HG03558 (cell line): Measurements from ENCODE around the gene BDKRB1.

Experiments used
- ATAC-seq: cut with Tn5 transposase; IDR thresholded peaks from one replicate; pipeline ENCODE4 v1.9.1; 2021; ENCODE audit warnings: moderate number of reproducible peaks; ENCODE audit not compliant: unreplicated experiment; ENCODE audit errors: extremely low read depth

BDKRB1 gene

DNA sequence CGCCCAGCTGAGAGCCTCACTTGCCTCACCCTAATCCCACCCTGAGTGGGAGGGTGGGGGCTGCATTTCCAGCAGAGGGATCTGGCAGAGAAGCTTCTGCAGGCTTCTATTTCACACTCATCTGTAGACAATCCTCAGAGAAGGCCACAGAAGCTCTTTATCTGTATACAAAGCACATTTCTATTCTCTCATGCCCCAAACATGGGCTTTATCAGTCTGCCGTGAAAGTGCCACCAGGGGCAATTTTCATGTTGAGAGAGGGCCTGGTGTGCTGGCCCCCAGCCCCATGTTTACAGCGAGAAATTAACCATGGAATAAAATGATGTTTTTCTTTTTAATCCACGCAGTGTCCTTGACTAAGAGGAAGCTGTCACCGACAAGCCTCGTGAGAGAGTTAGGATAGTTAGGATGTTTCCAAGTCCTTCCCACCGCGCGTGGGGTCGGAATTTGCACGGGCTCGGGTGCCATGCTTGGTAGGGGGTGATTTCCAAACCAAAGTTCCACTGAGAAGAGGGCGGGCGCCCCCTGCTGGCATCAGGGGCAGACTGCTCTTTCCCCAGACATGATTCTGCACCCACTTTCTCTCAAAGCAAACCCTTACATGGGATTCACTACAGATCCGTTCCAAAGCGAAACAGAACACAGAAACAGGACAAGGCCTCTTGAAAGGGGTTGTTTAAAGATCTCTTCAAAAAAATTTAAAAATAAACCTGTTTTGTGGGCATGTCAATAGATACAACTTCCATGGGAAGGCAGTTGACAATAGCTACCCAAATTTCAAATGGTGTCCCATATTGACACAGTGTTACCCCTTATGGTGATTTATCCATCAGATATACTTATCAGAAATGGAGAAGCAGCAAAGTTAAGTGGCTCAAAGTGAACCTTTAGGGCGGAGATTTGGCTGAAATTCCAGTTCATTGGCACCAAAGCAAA, 19.4 kb downstream of the BDKRB1 start:
- no peak for ATAC-seq

- no peak for ATAC-seq
Measured at GRCh38 chr14:96277890-96278289, 21.9 kb downstream of the BDKRB1 start.

DNA sequence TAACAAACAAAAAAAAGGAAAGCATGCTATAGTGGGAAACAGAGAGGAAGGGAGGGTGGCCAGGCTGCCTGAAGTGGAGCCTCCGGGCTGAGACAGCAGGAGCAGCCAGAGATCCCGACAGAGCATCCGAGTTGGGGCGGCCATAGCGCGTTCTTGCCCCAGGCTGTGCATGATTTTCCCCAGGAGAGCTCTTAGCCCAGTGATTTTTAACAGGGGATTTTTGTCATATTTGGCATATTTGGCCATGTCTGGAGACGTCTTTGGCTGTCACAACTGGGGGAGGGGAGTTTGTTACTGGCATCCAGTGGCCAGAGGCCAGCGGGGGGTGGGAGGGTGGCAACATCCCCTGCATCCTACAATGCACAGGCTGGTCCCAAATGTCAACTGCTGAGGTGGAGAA, 23.6 kb downstream of the BDKRB1 start:
- no peak for ATAC-seq

GRCh38 chr14:96280104-96280503, 24.1 kb downstream of the BDKRB1 start:
- no peak for ATAC-seq

GRCh38 chr14:96281486-96281885, 25.5 kb downstream of the BDKRB1 start:
- no peak for ATAC-seq

GRCh38 chr14:96284008-96284407, 28.0 kb downstream of the BDKRB1 start:
- no peak for ATAC-seq

GRCh38 chr14:96284430-96284829, 28.4 kb downstream of the BDKRB1 start:
- ATAC-seq = no peak

DNA sequence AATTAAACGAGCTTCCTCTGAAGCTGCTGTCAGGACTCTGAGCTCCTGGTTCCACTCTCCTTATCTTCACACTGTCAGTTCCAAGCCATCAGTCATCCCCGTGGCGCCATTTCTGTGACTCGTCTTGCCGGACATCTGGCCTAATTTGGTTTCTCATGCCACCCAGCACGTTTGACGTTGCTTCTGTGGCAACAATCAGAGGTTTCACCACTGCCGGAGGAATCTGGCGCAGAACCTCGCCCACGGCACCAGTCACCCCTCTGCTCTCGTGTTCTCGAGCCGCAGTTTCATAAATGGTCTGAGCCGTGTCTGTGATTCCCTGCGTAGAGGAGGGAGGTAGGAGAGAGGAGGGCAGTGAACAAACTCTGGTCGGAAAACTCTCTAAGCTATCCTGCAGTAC, 29.7 kb downstream of the BDKRB1 start:
- ATAC-seq = no peak

- no peak for ATAC-seq
Measured at GRCh38 chr14:96286251-96286650, 30.2 kb downstream of the BDKRB1 start.

GRCh38 chr14:96287856-96288255, 31.8 kb downstream of the BDKRB1 start:
- ATAC-seq = no peak

- ATAC-seq = no peak
Measured at GRCh38 chr14:96294246-96294645, 38.2 kb downstream of the BDKRB1 start.

DNA sequence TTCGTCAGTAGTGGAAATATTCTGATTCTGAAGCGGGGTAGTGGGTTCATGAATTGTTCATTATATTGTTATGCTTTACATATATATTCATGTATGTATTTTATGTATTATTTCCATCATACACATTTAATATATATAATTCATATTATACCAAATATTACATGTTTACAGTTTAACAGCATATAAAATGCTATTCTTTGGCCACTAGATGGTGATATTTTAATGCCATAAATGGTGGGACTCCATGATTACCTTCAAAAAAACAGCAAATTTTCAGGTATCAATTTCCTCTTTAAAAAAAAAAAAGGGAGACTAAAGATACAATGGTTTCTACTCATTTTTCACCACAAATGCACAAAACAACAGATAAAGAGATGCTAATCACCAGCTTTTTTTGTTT, 41.0 kb downstream of the BDKRB1 start:
- no peak for ATAC-seq

GRCh38 chr14:96297997-96298515, 42.0 kb downstream of the BDKRB1 start:
- no peak for ATAC-seq

DNA sequence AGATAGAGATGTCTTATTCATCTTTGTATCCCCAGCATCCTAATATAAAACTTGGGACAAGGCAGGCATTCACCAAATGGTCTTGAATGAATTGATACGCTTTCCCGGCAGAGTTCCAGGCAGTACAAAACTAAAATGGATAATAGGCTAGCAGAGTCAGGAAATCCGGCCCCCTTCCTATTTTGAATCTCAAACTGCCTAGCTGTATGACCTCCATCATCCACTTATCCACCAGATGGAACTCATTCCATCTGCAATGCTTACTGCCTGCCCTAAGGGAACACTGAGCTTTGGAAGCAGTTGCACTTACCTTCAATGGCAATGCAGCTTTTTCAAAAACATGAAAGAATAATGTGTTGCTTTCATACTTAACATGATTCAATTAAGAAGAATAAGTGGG, 43.4 kb downstream of the BDKRB1 start:
- no peak for ATAC-seq

GRCh38 chr14:96303981-96304380, 48.0 kb downstream of the BDKRB1 start:
- no peak for ATAC-seq

GRCh38 chr14:96304956-96305355, 48.9 kb downstream of the BDKRB1 start:
- no peak for ATAC-seq

GRCh38 chr14:96307434-96307833, 51.4 kb downstream of the BDKRB1 start:
- no peak for ATAC-seq

DNA sequence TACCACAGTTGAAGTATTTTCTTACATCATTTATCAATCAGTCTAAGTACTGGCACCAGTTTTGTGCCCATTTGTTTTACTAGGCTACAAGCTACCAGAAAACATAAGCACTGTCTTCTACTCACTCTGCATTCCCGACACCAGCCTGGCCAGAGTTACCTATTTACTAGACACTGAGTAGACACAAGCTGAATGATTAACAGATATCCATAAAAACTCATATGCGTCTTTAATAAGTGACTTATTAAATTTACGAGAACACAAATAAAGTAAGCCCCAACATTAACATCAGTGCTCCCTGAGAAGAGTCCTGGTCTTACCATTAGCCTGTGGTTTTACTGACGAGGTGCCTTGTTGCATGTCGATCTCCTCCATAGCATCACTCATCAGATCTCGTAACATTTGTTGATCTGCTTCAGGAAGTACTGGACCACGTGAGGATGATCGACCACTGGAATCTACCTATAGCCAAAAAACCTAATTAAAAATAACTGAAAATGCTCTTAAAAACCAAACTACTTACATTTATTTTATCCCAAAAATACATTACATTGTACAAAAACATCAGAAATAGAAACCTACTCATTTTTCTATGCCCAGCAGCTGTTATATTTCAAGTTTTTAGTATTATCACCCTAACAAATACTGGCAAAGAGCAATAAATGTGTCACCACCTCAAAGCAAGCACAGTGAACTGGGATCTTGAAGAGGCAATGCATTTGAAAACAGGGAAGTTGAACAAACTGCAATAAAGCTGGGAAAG, 53.3 kb downstream of the BDKRB1 start:
- no peak for ATAC-seq

GRCh38 chr14:96309896-96310330, 53.9 kb downstream of the BDKRB1 start:
- no peak for ATAC-seq

DNA sequence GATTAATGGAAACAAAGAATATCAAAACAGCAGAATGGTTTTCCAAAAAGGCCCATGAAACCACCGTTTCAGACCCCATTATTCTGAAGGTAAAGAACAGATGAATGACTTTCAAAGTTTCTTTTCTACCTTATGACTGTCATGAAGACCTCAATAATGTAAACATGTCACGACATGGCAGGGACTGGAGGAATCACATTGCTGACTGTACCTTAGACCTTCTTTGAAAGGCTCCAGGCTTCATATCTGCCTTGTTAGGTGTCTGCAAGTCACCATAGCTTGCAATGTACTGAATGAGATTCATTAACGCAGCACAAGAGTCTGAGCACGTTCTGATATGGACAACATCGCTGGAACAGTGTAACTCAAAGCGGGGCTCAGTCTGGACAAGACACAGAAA, 54.9 kb downstream of the BDKRB1 start:
- ATAC-seq = no peak
